Endothelial cell of umbilical vein (primary cell): Measurements from ENCODE around the gene MCC. TPM values are rescaled to one million over a fixed set of nuclear protein-coding genes. Genes with fewer than 3 reads are reported as not detected.

Experiments
- BruUV-seq: library from RNA; stranded (reverse); fragments of 400-500 nt; replicated peaks from 2 replicates; lab custom pipeline; 2021; lab: Mats Ljungman, UMichigan
- CTCF ChIA-PET: fragments of 300-600, 350-600 bp; sonication (Branson Sonifier 250); formaldehyde crosslinking; loops from one replicate; lab custom pipeline; 2021; ENCODE audit warnings: antibody characterized with exemption, inconsistent platforms; lab: Charles Lee
- POLR2A ChIA-PET: fragments of 300-600, 350-600 bp; sonication (Branson Sonifier 250); formaldehyde crosslinking; loops from one replicate; lab custom pipeline; 2021; ENCODE audit warnings: antibody characterized with exemption, inconsistent platforms; lab: Charles Lee
- DNase-seq: peaks from one replicate; pipeline ENCODE4 v3.0.0-alpha.2; 2011; ENCODE audit warnings: low read depth, low spot score
- FAIRE-seq: peaks from 2 replicates; lab custom pipeline; 2011; peaks lifted over from hg19 to GRCh38; lab: Jason Lieb, UNC
- H2AFZ ChIP-seq: 2 replicates; pipeline ENCODE4 v1.6.0; 2012; ENCODE audit warnings: low read depth, low read length, control low read depth, inconsistent platforms
- H3K27ac ChIP-seq: 2 replicates; pipeline ENCODE4 v1.5.1; 2011; ENCODE audit warnings: low read depth, mild to moderate bottlenecking, control low read depth, low read length, moderate library complexity; ENCODE audit not compliant: insufficient read depth
- H3K27me3 ChIP-seq, 2 experiments: 2 replicates each; pipeline versions ENCODE4 v1.6.0 to v1.6.1; 2011; ENCODE audit warnings: low read length in 2 of 2, mixed read lengths in 1 of 2; ENCODE audit not compliant: control insufficient read depth in 2 of 2, insufficient read depth in 2 of 2
- H3K36me3 ChIP-seq, 2 experiments: 2 replicates in 1 of 2; 3 replicates in 1 of 2; pipeline ENCODE4 v1.5.1; 2011; ENCODE audit warnings: low read length in 2 of 2, mild to moderate bottlenecking in 1 of 2, moderate library complexity in 1 of 2; ENCODE audit not compliant: control insufficient read depth in 2 of 2, insufficient read depth in 2 of 2; ENCODE audit errors: extremely low read depth in 1 of 2
- H3K4me1 ChIP-seq: 3 replicates; pipeline ENCODE4 v1.5.1; 2011; ENCODE audit warnings: mild to moderate bottlenecking, low read length; ENCODE audit not compliant: control insufficient read depth, insufficient read depth; ENCODE audit errors: extremely low read depth
- H3K4me2 ChIP-seq: 2 replicates; pipeline ENCODE4 v1.6.1; 2011; ENCODE audit warnings: low read length, control low read depth, mixed read lengths; ENCODE audit not compliant: insufficient read depth
- H3K4me3 ChIP-seq, 3 experiments: fragments of 200-600 bp in 1 of 3; sonication (generic), shearing (Covaris generic) in 1 of 3; replicated peaks in 1 of 3; 2 replicates each; pipeline ENCODE4 v1.5.1; 2011 to 2016; ENCODE audit warnings: control low read depth in 3 of 3, low read length in 3 of 3, mild to moderate bottlenecking in 2 of 3, inconsistent platforms in 1 of 3, low read depth in 1 of 3, moderate library complexity in 1 of 3; ENCODE audit not compliant: insufficient read depth in 1 of 3
- H3K79me2 ChIP-seq: 2 replicates; pipeline ENCODE4 v1.6.0; 2012; ENCODE audit warnings: low read length, inconsistent platforms; ENCODE audit not compliant: control insufficient read depth, insufficient read depth
- H3K9ac ChIP-seq: replicated peaks from 2 replicates; pipeline ENCODE3; 2011; ENCODE audit warnings: low read length, control low read depth; ENCODE audit not compliant: insufficient read depth; ENCODE audit errors: extremely low read depth
- H3K9me1 ChIP-seq: replicated peaks from 3 replicates; pipeline ENCODE4 v1.6.0; 2011; ENCODE audit warnings: mild to moderate bottlenecking, low read length; ENCODE audit not compliant: control insufficient read depth, insufficient read depth; ENCODE audit errors: extremely low read depth
- H3K9me3 ChIP-seq: replicated peaks from 2 replicates; pipeline ENCODE4 v1.5.1; 2012; ENCODE audit warnings: low read length, inconsistent platforms; ENCODE audit not compliant: control insufficient read depth, insufficient read depth
- H4K20me1 ChIP-seq: replicated peaks from 2 replicates; pipeline ENCODE3; 2011; ENCODE audit warnings: mild to moderate bottlenecking, low read length; ENCODE audit not compliant: control insufficient read depth, insufficient read depth; ENCODE audit errors: extremely low read depth
- CTCF ChIP-seq, 2 donors: IDR thresholded peaks; 1 replicate in 1 of 2; 2 replicates in 1 of 2; pipeline ENCODE4 v1.5.1; 2011; ENCODE audit warnings: low read length in 2 of 2, mild to moderate bottlenecking in 2 of 2, moderate library complexity in 2 of 2, control low read depth in 1 of 2, inconsistent platforms in 1 of 2, low read depth in 1 of 2; ENCODE audit not compliant: insufficient read depth in 1 of 2; ENCODE audit errors: extremely low read depth in 1 of 2
- EZH2 ChIP-seq: IDR thresholded peaks from 2 replicates; pipeline ENCODE4 v1.6.1; 2012; ENCODE audit warnings: borderline replicate concordance, low read depth, mild to moderate bottlenecking, moderate library complexity, low read length, inconsistent platforms; ENCODE audit not compliant: severe bottlenecking
- FOS ChIP-seq: IDR thresholded peaks from 2 replicates; pipeline ENCODE4 v1.6.1; 2011; ENCODE audit warnings: mild to moderate bottlenecking, low read length, moderate library complexity, borderline replicate concordance; ENCODE audit not compliant: insufficient read depth
- GATA2 ChIP-seq: IDR thresholded peaks from 2 replicates; pipeline ENCODE4 v1.7.0; 2011; ENCODE audit warnings: low read depth, mild to moderate bottlenecking, moderate library complexity, mixed read lengths, low read length; ENCODE audit not compliant: insufficient read length, insufficient read depth
- JUN ChIP-seq: IDR thresholded peaks from 2 replicates; pipeline ENCODE4 v1.6.1; 2011; ENCODE audit warnings: borderline replicate concordance, low read depth; ENCODE audit not compliant: insufficient read length, insufficient read depth
- MYC ChIP-seq: IDR thresholded peaks from one replicate; pipeline ENCODE4 v1.6.1; 2011; ENCODE audit warnings: mild to moderate bottlenecking, low read depth, low read length
- POLR2AphosphoS5 ChIP-seq: IDR thresholded peaks from 2 replicates; pipeline ENCODE4 v1.6.1; 2012; ENCODE audit warnings: low read depth, mild to moderate bottlenecking, control low read depth, low read length, moderate library complexity; ENCODE audit not compliant: insufficient read depth
- dilution Hi-C: fragments of 300-500 bp; cut with MboI; formaldehyde crosslinking; loops from one replicate; pipeline ENCODE4 v1.15.0; 2019; ENCODE audit warnings: low sequenced_read_pairs; ENCODE audit not compliant: extremely low pct_ligation_motif_present
- intact Hi-C: fragments of 100-400 bp; cut with micrococcal nuclease; formaldehyde crosslinking; loops from one replicate; pipeline ENCODE4 v1.10.0; 2022
- polyA plus RNA-seq, 4 experiments: library from polyadenylated mRNA; depleted of rRNA in 3 of 4; stranded (reverse) in 3 of 4; unstranded in 1 of 4; fragments of >200 nt; gene quantifications; 2 replicates each; pipeline versions ENCODE4 v1.2.1 to v1.2.3, GENCODE V29; 2011 to 2012; ENCODE audit warnings: missing spikeins in 1 of 4
- total RNA-seq: library from RNA; stranded (reverse); gene quantifications from 2 replicates; pipeline ENCODE4 v1.2.3, GENCODE V29; 2021

Gene MCC
- total and polyA plus RNA-seq, 2 donors (not counting 3 experiments of a cell fraction or from before 2014, with no cell fraction given): 6.9 to 27.5 TPM

- no peaks in the 10 kb centered on the region for H3K9me1 ChIP-seq
- H3K4me1 ChIP-seq: peaks cover 28% of the 10 kb centered on the region
- no peaks in the 10 kb centered on the region for H3K9me3 ChIP-seq
- no peak for TF ChIP-seq EZH2
- TF ChIP-seq POLR2AphosphoS5: no peak
- no peak for TF ChIP-seq CTCF (IDR thresholded peaks at IDR 0.05; ENCODE audit: extremely low read depth in 1 of 2, insufficient read depth in 1 of 2, low read depth in 1 of 2, low read length in 2 of 2)
- TF ChIP-seq FOS: no peak
- no peak for TF ChIP-seq MYC
- TF ChIP-seq JUN: no peak
- no peak for TF ChIP-seq GATA2
- intact Hi-C loops: loop anchor here (5.0 kb wide), 1 partner anchor 121 kb away; no protein-coding TSS in a partner anchor
- H3K27me3 ChIP-seq: no peaks in the 10 kb centered on the region
- dilution Hi-C loops: no loop called here
- no peaks in the 10 kb centered on the region for H3K79me2 ChIP-seq
- no peak overlapping the region for H3K9ac ChIP-seq
- DNase-seq (no peak), FAIRE-seq (no peak)
- H3K36me3 ChIP-seq: no peaks in the 10 kb centered on the region
- BruUV-seq: no TSS peak
- no peaks in the 10 kb centered on the region for H4K20me1 ChIP-seq
- H3K4me3 ChIP-seq: no peak overlapping the region
- H3K4me2 ChIP-seq: no peak overlapping the region
- CTCF ChIA-PET: interaction anchor here (1.2 kb wide), 1 partner anchor 8 kb away, joined by 3 read pairs; no protein-coding TSS in a partner anchor
- no peak overlapping the region for H3K27ac ChIP-seq
- no peak overlapping the region for H2AFZ ChIP-seq
- POLR2A ChIA-PET: no interaction called here
Measured at GRCh38 chr5:113376640-113377039, 111.6 kb downstream of the MCC start.
